GM23338 (cell line): Measurements from ENCODE around the gene CADPS. TPM values are rescaled to one million over a fixed set of nuclear protein-coding genes. Genes with fewer than 3 reads are reported as not detected.

ENCODE experiments used
- ATAC-seq: fragments of 200-7000 bp; cut with Tn5 transposase; 3 replicates; pipeline ENCODE4 v1.9.1; 2020
- DNase-seq: peaks from one replicate; pipeline ENCODE4 v3.0.0-alpha.2; 2015; ENCODE audit warnings: low spot score
- H2AFZ ChIP-seq: fragments of 200-600 bp; sonication (generic); 2 replicates; pipeline ENCODE4 v1.8.0; 2016; ENCODE audit warnings: antibody characterized with exemption, mild to moderate bottlenecking, moderate library complexity
- H3F3A ChIP-seq: fragments of 200-600 bp; sonication (generic); replicated peaks from 2 replicates; pipeline ENCODE4 v1.8.0; 2017; ENCODE audit warnings: antibody characterized with exemption, mixed run types, low read depth
- H3K27ac ChIP-seq: fragments of 200-600 bp; sonication (generic); 2 replicates; pipeline ENCODE4 v1.6.1; 2016; ENCODE audit warnings: low read depth
- H3K27me3 ChIP-seq: fragments of 200-600 bp; sonication (generic); 2 replicates; pipeline ENCODE4 v1.8.0; 2016; ENCODE audit warnings: mild to moderate bottlenecking, mixed run types, moderate library complexity; ENCODE audit not compliant: insufficient read depth
- H3K36me3 ChIP-seq: fragments of 200-600 bp; sonication (generic); 2 replicates; pipeline ENCODE4 v1.8.0; 2016; ENCODE audit warnings: mild to moderate bottlenecking; ENCODE audit not compliant: insufficient read depth
- H3K4me1 ChIP-seq: fragments of 200-600 bp; sonication (generic); 2 replicates; pipeline ENCODE4 v1.8.0; 2016; ENCODE audit warnings: mild to moderate bottlenecking, moderate library complexity; ENCODE audit not compliant: insufficient read depth
- H3K4me2 ChIP-seq: fragments of 200-600 bp; sonication (generic); 2 replicates; pipeline ENCODE4 v1.7.1; 2017; ENCODE audit warnings: mixed run types
- H3K4me3 ChIP-seq: fragments of 200-600 bp; sonication (generic); 2 replicates; pipeline ENCODE4 v1.6.1; 2016; ENCODE audit warnings: mixed run types
- H3K79me2 ChIP-seq: fragments of 200-600 bp; sonication (generic); replicated peaks from 2 replicates; pipeline ENCODE4 v1.8.0; 2017; ENCODE audit warnings: mild to moderate bottlenecking; ENCODE audit not compliant: insufficient read depth
- H3K9me2 ChIP-seq: fragments of 200-600 bp; sonication (generic); 2 replicates; pipeline ENCODE4 v1.8.0; 2017; ENCODE audit not compliant: insufficient read depth
- H4K20me1 ChIP-seq: fragments of 200-600 bp; sonication (generic); replicated peaks from 2 replicates; pipeline ENCODE4 v1.8.0; 2017; ENCODE audit warnings: mild to moderate bottlenecking; ENCODE audit not compliant: insufficient read depth
- H3K27ac Mint-ChIP-seq: 2 replicates; pipeline ENCODE4 v1.8.0; 2020; ENCODE audit warnings: inconsistent platforms, mild to moderate bottlenecking, moderate library complexity, mixed read lengths
- H3K27me3 Mint-ChIP-seq: 3 replicates; pipeline ENCODE4 v1.8.0; 2022; ENCODE audit warnings: low read depth, mild to moderate bottlenecking, moderate library complexity, mixed read lengths, inconsistent platforms; ENCODE audit not compliant: insufficient read depth, poor library complexity
- H3K36me3 Mint-ChIP-seq: 3 replicates; pipeline ENCODE4 v1.8.0; 2021; ENCODE audit warnings: low read depth, mild to moderate bottlenecking, inconsistent platforms, moderate library complexity, mixed read lengths
- H3K4me1 Mint-ChIP-seq: 3 replicates; pipeline ENCODE4 v1.8.0; 2020; ENCODE audit warnings: mild to moderate bottlenecking, inconsistent platforms, mixed read lengths
- H3K4me3 Mint-ChIP-seq: 3 replicates; pipeline ENCODE4 v1.8.0; 2021; ENCODE audit warnings: moderate library complexity, mild to moderate bottlenecking, inconsistent platforms, mixed read lengths
- H3K9me3 Mint-ChIP-seq: 3 replicates; pipeline ENCODE4 v1.8.0; 2020; ENCODE audit warnings: moderate library complexity, mild to moderate bottlenecking, inconsistent platforms, mixed read lengths
- CREB1 ChIP-seq: fragments of 250-450 bp; sonication (Bioruptor Pico); IDR thresholded peaks from 2 replicates; pipeline ENCODE4 v1.5.0; 2020; ENCODE audit warnings: low read depth, mild to moderate bottlenecking, moderate library complexity
- CTCF ChIP-seq, 2 experiments: fragments of 200-600 bp in 1 of 2; sonication (generic) in 1 of 2; conservative IDR thresholded peaks; 2 replicates each; pipeline versions ENCODE4 v1.5.1 to v1.6.1; 2016 to 2017; ENCODE audit warnings: antibody characterized with exemption in 2 of 2, low read depth in 2 of 2, mild to moderate bottlenecking in 2 of 2, moderate library complexity in 1 of 2
- ETS1 ChIP-seq: IDR thresholded peaks from 2 replicates; pipeline ENCODE4 v1.6.1; 2016; ENCODE audit warnings: antibody characterized with exemption
- EZH2 ChIP-seq: fragments of 200-600 bp; sonication (generic); IDR thresholded peaks from one replicate; pipeline ENCODE4 v1.8.0; 2017; ENCODE audit warnings: antibody characterized with exemption, mild to moderate bottlenecking, low read depth; ENCODE audit not compliant: unreplicated experiment
- EZH2phosphoT487 ChIP-seq: fragments of 200-600 bp; sonication (generic); IDR thresholded peaks from one replicate; pipeline ENCODE4 v1.8.1; 2018; ENCODE audit warnings: antibody characterized with exemption; ENCODE audit not compliant: unreplicated experiment
- NANOG ChIP-seq: IDR thresholded peaks from 2 replicates; pipeline ENCODE4 v1.6.1; 2016; ENCODE audit warnings: antibody characterized with exemption, borderline replicate concordance
- POLR2AphosphoS5 ChIP-seq: IDR thresholded peaks from 2 replicates; pipeline ENCODE4 v1.6.1; 2016; ENCODE audit warnings: antibody characterized with exemption, low read depth
- REST ChIP-seq: IDR thresholded peaks from one replicate; pipeline ENCODE4 v1.6.1; 2018; ENCODE audit warnings: antibody characterized with exemption; ENCODE audit not compliant: unreplicated experiment
- STAT1 ChIP-seq: IDR thresholded peaks from one replicate; pipeline ENCODE4 v1.6.1; 2016; ENCODE audit warnings: antibody characterized with exemption; ENCODE audit not compliant: unreplicated experiment
- polyA plus RNA-seq: library from polyadenylated mRNA; unstranded; fragments of >200 nt; fragmentation: Nextera tagmentation; extraction: Ambion mirVana; gene quantifications from 2 replicates; pipeline ENCODE4 v1.2.1, GENCODE V29; 2016
- total RNA-seq: library from RNA; depleted of rRNA; stranded (reverse); fragments of >200 nt; shearing (Covaris generic); gene quantifications from 2 replicates; pipeline ENCODE4 v1.2.3, GENCODE V29; 2014

Gene CADPS
- total and polyA plus RNA-seq, 2 experiments from 2014 or later: 14.7 to 22.0 TPM

GRCh38 chr3:62365391-62366125, 509.7 kb downstream of the CADPS start:
- Histone ChIP-seq H4K20me1 (no peaks in the 10 kb centered on the region), H3K27ac (no peak overlapping the region), H3K9me2 (no peaks in the 10 kb centered on the region), H3F3A (peaks cover 20% of the 10 kb centered on the region), H3K4me3 (peak overlapping the region; percentile 63), H3K4me2 (peak overlapping the region; percentile 80), H2AFZ (no peak overlapping the region), H3K36me3 (no peaks in the 10 kb centered on the region), H3K79me2 (no peaks in the 10 kb centered on the region), H3K27me3 (peaks cover 92% of the 10 kb centered on the region), H3K4me1 (peaks cover 51% of the 10 kb centered on the region)
- no peak for TF ChIP-seq CTCF (conservative IDR thresholded peaks at IDR 0.05; ENCODE audit: low read depth in 2 of 2)
- peak; percentile 51 for TF ChIP-seq EZH2
- no peak for TF ChIP-seq ETS1
- H3K36me3 Mint-ChIP-seq: no peaks in the 10 kb centered on the region
- H3K9me3 Mint-ChIP-seq: no peaks in the 10 kb centered on the region
- DNase-seq: peak; percentile 51
- peaks cover 50% of the 10 kb centered on the region for H3K4me1 Mint-ChIP-seq
- peak overlapping the region; percentile 59 for H3K4me3 Mint-ChIP-seq
- H3K27ac Mint-ChIP-seq: no peak overlapping the region
- peaks cover 77% of the 10 kb centered on the region for H3K27me3 Mint-ChIP-seq
- ATAC-seq: no peak

GRCh38 chr3:62364191-62364590, 511.0 kb downstream of the CADPS start:
- Mint-ChIP-seq H3K36me3 (no peaks in the 10 kb centered on the region), H3K4me3 (no peak overlapping the region), H3K4me1 (peaks cover 39% of the 10 kb centered on the region), H3K9me3 (no peaks in the 10 kb centered on the region), H3K27ac (no peak overlapping the region), H3K27me3 (peaks cover 68% of the 10 kb centered on the region)
- Histone ChIP-seq H3K36me3 (no peaks in the 10 kb centered on the region), H3K4me2 (no peak overlapping the region), H3K79me2 (no peaks in the 10 kb centered on the region), H3K9me2 (no peaks in the 10 kb centered on the region), H3K27me3 (peaks cover 92% of the 10 kb centered on the region), H4K20me1 (no peaks in the 10 kb centered on the region; the same call in 1 of the 2 replicates), H2AFZ (no peak overlapping the region), H3K4me1 (peaks cover 38% of the 10 kb centered on the region), H3K4me3 (no peak overlapping the region), H3K27ac (no peak overlapping the region), H3F3A (peaks cover 8% of the 10 kb centered on the region; the same call in 1 of the 2 replicates)
- TF ChIP-seq REST: no peak
- TF ChIP-seq EZH2: no peak
- TF ChIP-seq STAT1: no peak
- TF ChIP-seq POLR2AphosphoS5: no peak
- TF ChIP-seq CREB1 (CRISPR knock-in tag): no peak
- no peak for TF ChIP-seq ETS1
- TF ChIP-seq NANOG: no peak
- no peak for TF ChIP-seq EZH2phosphoT487
- DNase-seq (no peak), ATAC-seq (no peak)
